ENCODE measurements around the gene ZNF665. TPM values are rescaled to one million over a fixed set of nuclear protein-coding genes. Genes with fewer than 3 reads are reported as not detected.

Gene ZNF665
- total RNA-seq, 1 donor from 2014 or later, result 3.3 TPM

- TF ChIP-seq CTCF (IDR thresholded peaks at IDR 0.05), result no peak
- no peak overlapping the region for H3K4me3 Mint-ChIP-seq (ENCODE audit: unreplicated experiment)
- peaks cover 49% of the 10 kb centered on the region for H3K9me3 Mint-ChIP-seq (ENCODE audit: low read depth)
- no peaks in the 10 kb centered on the region for H3K27me3 Mint-ChIP-seq (ENCODE audit: low read depth)
- H3K36me3 Mint-ChIP-seq (ENCODE audit: low read depth), result peaks cover 34% of the 10 kb centered on the region
- DNase-seq (ENCODE audit: low spot score), result no peak
- no peak overlapping the region for H3K27ac Mint-ChIP-seq (ENCODE audit: unreplicated experiment)
- no peaks in the 10 kb centered on the region for H3K4me1 Mint-ChIP-seq (ENCODE audit: low read depth)
Observed at GRCh38 chr19:53165691-53166091, 27.5 kb downstream of the ZNF665 start.

GRCh38 chr19:53161123-53161522 is 32.0 kb downstream of the ZNF665 start:
- Mint-ChIP-seq H3K27ac (ENCODE audit: unreplicated experiment) (no peak overlapping the region), H3K4me3 (ENCODE audit: unreplicated experiment) (no peak overlapping the region), H3K4me1 (ENCODE audit: low read depth) (peaks cover 17% of the 10 kb centered on the region), H3K27me3 (ENCODE audit: low read depth) (no peaks in the 10 kb centered on the region), H3K36me3 (ENCODE audit: low read depth) (peaks cover 20% of the 10 kb centered on the region), H3K9me3 (ENCODE audit: low read depth) (peaks cover 38% of the 10 kb centered on the region)
- DNase-seq (ENCODE audit: low spot score), result no peak
- TF ChIP-seq CTCF (IDR thresholded peaks at IDR 0.05), result no peak

GRCh38 chr19:53160350-53160749 is 32.8 kb downstream of the ZNF665 start:
- Mint-ChIP-seq H3K27me3 (ENCODE audit: low read depth) (no peaks in the 10 kb centered on the region), H3K9me3 (ENCODE audit: low read depth) (peaks cover 31% of the 10 kb centered on the region), H3K4me3 (ENCODE audit: unreplicated experiment) (no peak overlapping the region), H3K27ac (ENCODE audit: unreplicated experiment) (no peak overlapping the region), H3K36me3 (ENCODE audit: low read depth) (peaks cover 12% of the 10 kb centered on the region), H3K4me1 (ENCODE audit: low read depth) (peaks cover 17% of the 10 kb centered on the region)
- no peak for DNase-seq (ENCODE audit: low spot score)
- TF ChIP-seq CTCF (IDR thresholded peaks at IDR 0.05), result no peak

- H3K4me1 Mint-ChIP-seq (ENCODE audit: low read depth), result peaks cover 17% of the 10 kb centered on the region
- H3K9me3 Mint-ChIP-seq (ENCODE audit: low read depth), result peaks cover 23% of the 10 kb centered on the region
- H3K27me3 Mint-ChIP-seq (ENCODE audit: low read depth), result no peaks in the 10 kb centered on the region
- TF ChIP-seq CTCF (IDR thresholded peaks at IDR 0.05), result no peak
- peak overlapping the region; percentile 78 for H3K4me3 Mint-ChIP-seq (ENCODE audit: unreplicated experiment)
- peaks cover 16% of the 10 kb centered on the region for H3K36me3 Mint-ChIP-seq (ENCODE audit: low read depth)
- peak overlapping the region; percentile 72 for H3K27ac Mint-ChIP-seq (ENCODE audit: unreplicated experiment)
- DNase-seq (ENCODE audit: low spot score), result no peak
Observed at GRCh38 chr19:53158119-53158656, 35.0 kb downstream of the ZNF665 start.

- peaks cover 19% of the 10 kb centered on the region for H3K36me3 Mint-ChIP-seq (ENCODE audit: low read depth)
- peak overlapping the region; percentile 78 for H3K4me3 Mint-ChIP-seq (ENCODE audit: unreplicated experiment)
- H3K4me1 Mint-ChIP-seq (ENCODE audit: low read depth), result peaks cover 17% of the 10 kb centered on the region
- no peak for TF ChIP-seq CTCF (IDR thresholded peaks at IDR 0.05)
- no peaks in the 10 kb centered on the region for H3K27me3 Mint-ChIP-seq (ENCODE audit: low read depth)
- H3K27ac Mint-ChIP-seq (ENCODE audit: unreplicated experiment), result peak overlapping the region; percentile 47
- peaks cover 26% of the 10 kb centered on the region for H3K9me3 Mint-ChIP-seq (ENCODE audit: low read depth)
- no peak for DNase-seq (ENCODE audit: low spot score)
Observed at GRCh38 chr19:53157626-53158025, 35.5 kb downstream of the ZNF665 start.

All from chondrocyte (in vitro differentiated cells).